ENCODE measurements around the gene PHLPP1.

DNA sequence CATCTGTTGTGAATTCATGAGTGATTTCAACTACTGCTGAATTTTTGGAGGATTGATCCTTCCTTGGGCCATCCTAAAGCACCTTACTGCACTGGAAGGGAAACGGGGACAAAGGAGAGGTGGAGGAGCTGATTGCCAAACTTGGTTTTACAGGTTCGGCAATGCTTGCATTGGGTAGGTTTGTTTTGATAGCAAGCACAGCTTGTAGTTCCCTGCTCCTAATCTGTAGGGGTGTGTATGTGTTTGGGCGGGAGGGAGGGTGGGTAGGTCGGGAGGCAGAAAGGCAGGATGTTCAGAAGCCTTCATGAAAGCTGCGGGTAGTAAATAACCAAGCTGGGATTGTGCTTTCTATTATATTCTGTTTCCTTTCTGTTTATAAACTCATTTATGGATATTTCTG is 24.6 kb downstream of the PHLPP1 start:
- TF ChIP-seq, protein P1, sequence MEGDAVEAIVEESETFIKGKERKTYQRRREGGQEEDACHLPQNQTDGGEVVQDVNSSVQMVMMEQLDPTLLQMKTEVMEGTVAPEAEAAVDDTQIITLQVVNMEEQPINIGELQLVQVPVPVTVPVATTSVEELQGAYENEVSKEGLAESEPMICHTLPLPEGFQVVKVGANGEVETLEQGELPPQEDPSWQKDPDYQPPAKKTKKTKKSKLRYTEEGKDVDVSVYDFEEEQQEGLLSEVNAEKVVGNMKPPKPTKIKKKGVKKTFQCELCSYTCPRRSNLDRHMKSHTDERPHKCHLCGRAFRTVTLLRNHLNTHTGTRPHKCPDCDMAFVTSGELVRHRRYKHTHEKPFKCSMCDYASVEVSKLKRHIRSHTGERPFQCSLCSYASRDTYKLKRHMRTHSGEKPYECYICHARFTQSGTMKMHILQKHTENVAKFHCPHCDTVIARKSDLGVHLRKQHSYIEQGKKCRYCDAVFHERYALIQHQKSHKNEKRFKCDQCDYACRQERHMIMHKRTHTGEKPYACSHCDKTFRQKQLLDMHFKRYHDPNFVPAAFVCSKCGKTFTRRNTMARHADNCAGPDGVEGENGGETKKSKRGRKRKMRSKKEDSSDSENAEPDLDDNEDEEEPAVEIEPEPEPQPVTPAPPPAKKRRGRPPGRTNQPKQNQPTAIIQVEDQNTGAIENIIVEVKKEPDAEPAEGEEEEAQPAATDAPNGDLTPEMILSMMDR (IDR thresholded peaks at IDR 0.05): no peak
- TF ChIP-seq POLR2A (IDR thresholded peaks at IDR 0.05): no peak
